AG10803 (cell line): Measurements from ENCODE around the gene STAT1.

Experiments used
- DNase-seq: peaks from one replicate; pipeline ENCODE4 v3.0.0; 2010; ENCODE audit warnings: low read depth
- H3K4me3 ChIP-seq: 2 replicates; pipeline ENCODE4 v1.5.1; 2011; ENCODE audit warnings: mild to moderate bottlenecking, low read length, control low read depth
- TF ChIP-seq, protein P1 (sequence below): conservative IDR thresholded peaks from 2 replicates; pipeline ENCODE4 v1.5.1; 2011; ENCODE audit warnings: mild to moderate bottlenecking, low read length, control low read depth, inconsistent platforms

The STAT1 gene

DNA sequence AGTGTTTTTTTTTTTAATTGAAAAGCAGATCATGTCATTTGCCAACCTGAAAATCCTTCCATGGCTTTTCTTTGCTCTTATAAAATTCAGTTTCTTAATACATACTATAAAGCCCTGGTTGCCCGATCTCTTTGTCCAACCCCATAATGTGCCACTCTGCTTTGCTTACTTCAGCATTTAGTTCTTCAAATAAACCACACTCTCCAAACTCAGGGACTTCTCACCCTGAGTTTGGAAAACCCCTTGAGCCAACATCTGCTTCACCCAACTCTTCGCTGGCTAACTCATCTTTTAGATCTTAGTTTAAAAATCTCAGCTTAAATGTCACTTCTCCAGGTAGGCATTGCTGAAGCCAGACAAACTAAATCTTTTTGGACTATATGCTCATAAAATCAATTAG lies 1.3 kb upstream of the STAT1 start:
- H3K4me3 ChIP-seq = no peak overlapping the region
- TF ChIP-seq, protein P1, sequence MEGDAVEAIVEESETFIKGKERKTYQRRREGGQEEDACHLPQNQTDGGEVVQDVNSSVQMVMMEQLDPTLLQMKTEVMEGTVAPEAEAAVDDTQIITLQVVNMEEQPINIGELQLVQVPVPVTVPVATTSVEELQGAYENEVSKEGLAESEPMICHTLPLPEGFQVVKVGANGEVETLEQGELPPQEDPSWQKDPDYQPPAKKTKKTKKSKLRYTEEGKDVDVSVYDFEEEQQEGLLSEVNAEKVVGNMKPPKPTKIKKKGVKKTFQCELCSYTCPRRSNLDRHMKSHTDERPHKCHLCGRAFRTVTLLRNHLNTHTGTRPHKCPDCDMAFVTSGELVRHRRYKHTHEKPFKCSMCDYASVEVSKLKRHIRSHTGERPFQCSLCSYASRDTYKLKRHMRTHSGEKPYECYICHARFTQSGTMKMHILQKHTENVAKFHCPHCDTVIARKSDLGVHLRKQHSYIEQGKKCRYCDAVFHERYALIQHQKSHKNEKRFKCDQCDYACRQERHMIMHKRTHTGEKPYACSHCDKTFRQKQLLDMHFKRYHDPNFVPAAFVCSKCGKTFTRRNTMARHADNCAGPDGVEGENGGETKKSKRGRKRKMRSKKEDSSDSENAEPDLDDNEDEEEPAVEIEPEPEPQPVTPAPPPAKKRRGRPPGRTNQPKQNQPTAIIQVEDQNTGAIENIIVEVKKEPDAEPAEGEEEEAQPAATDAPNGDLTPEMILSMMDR = no peak
- DNase-seq = no peak

- DNase-seq = no peak
- TF ChIP-seq, protein P1 = no peak
- peak overlapping the region; percentile 66 for H3K4me3 ChIP-seq
Measured at GRCh38 chr2:191014653-191015020, 666 bp upstream of the STAT1 start.

DNA sequence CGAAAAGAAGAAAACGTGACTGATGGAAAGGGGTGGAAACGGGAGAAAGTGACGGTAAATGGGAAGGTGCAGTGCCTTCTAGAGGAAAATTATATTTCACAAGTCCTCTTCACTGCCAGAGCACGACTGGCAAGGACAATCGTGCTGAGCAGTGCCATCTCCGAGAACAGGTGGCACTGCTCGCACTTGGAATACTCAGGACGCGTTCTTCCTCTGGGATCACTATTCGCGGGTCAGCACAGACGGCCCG lies 364 bp downstream of the STAT1 start:
- TF ChIP-seq, protein P1 = no peak
- no peak for DNase-seq
- peak overlapping the region; percentile 97 for H3K4me3 ChIP-seq

DNA sequence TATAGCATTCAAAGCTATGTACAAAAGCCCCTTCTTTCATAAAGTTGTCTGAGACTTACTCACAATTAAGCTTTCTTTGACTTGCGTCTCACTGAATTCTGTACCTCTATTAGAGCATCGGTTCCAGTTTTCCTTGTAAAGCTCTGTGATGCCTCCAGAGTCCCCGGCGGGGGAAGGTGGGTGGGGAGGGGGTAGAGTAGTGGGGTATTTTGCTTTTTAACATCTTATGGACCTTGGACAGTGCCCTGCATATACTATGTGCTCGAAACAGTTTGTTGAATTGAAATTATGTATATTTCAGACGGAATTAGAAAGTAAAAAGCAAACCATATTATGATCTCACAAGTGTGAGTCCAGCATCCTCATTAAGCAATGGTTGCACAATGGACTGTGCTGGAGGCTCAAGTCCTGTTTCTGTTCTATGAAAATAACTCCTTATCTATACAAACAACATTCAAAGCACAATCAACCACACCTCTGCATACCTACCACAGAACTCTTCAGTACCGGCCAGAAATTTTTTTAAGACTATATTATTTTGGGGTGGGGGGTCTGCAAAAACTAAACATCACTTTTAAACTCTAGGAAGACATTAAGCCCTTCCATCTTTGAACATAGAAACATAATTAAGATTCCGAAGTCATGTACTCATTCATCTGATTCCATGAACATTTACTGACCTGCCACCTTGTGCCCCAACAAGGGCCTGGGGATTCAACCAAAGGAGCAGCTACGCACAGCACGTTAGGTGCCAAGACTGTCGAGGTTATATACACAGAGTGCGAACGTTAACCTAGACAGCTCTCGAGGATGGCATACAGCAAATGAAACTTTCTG lies 908 bp downstream of the STAT1 start:
- peak; percentile 40 for DNase-seq
- TF ChIP-seq, protein P1 = no peak
- H3K4me3 ChIP-seq = peak overlapping the region; percentile 97

DNA sequence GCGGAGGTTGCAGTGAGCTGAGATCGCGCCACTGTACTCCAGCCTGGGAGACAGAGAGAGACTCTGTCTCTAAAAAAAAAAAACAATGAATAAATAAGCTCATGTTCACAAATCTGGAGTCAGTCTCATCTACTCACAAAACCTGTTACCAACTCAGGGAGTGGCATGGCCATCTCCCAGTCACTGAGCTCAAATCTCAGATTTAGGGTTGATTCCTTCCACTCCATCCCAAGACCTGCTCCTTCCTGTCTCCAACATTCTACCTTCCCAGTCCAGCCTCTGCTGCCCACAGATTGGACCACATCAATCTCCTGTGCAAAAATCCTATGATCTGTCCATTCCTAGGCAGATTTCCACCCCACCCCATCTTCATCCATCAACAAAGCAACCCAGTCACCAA lies 1.6 kb downstream of the STAT1 start:
- no peak for DNase-seq
- peak overlapping the region; percentile 97 for H3K4me3 ChIP-seq
- TF ChIP-seq, protein P1 = no peak

- H3K4me3 ChIP-seq = peak overlapping the region; percentile 97
- TF ChIP-seq, protein P1 = no peak
- DNase-seq = no peak
Measured at GRCh38 chr2:191010887-191011885, 2.8 kb downstream of the STAT1 start.
